K562 (cell line): ENCODE measurements around the gene HMX2. TPM values are rescaled to one million over a fixed set of nuclear protein-coding genes. Genes with fewer than 3 reads are reported as not detected.

ENCODE experiments used
- ATAC-seq: fragments of 200-7000 bp; cut with Tn5 transposase; 3 replicates; pipeline ENCODE4 v1.9.1; 2020; ENCODE audit warnings: moderate library complexity
- BruUV-seq: library from RNA; stranded (reverse); fragments of 400-500 nt; replicated peaks from 2 replicates; lab custom pipeline; 2021; lab: Mats Ljungman, UMichigan
- CTCF ChIA-PET: fragments of 300-600 bp; formaldehyde crosslinking; extraction: SDS; loops from one replicate; lab custom pipeline; 2021; ENCODE audit warnings: low intra/inter-chr PET ratio; lab: Yijun Ruan, JAX
- POLR2A ChIA-PET: fragments of 300-600, 350-650 bp; sonication (Branson Sonifier 250); formaldehyde crosslinking; extraction: SDS; loops from one replicate; lab custom pipeline; 2021; ENCODE audit warnings: antibody characterized with exemption, inconsistent platforms; lab: Yijun Ruan, JAX
- DNase-seq, 4 experiments: peaks; one replicate each; pipeline versions ENCODE4 v3.0.0 to v3.0.0-alpha.2; 2011 to 2018; ENCODE audit warnings: low spot score in 3 of 4, mixed read lengths in 3 of 4; ENCODE audit errors: extremely low read depth in 1 of 4
- FAIRE-seq: peaks from 2 replicates; lab custom pipeline; 2011; peaks lifted over from hg19 to GRCh38; lab: Jason Lieb, UNC
- H2AFZ ChIP-seq: 2 replicates; pipeline ENCODE4 v1.6.0; 2011; ENCODE audit warnings: low read depth, low read length, control low read depth, inconsistent platforms
- H3K27ac ChIP-seq: fragments of 200-600 bp; 3 replicates; pipeline ENCODE4 v1.8.0; 2011; ENCODE audit warnings: low read depth, mild to moderate bottlenecking, control low read depth, inconsistent platforms, low read length, moderate library complexity, mixed read lengths; ENCODE audit errors: extremely low read depth
- H3K27me3 ChIP-seq, 2 experiments: fragments of 300-600 bp in 1 of 2; 2 replicates in 1 of 2; 3 replicates in 1 of 2; pipeline versions ENCODE4 v1.6.0 to v1.8.0; 2011; ENCODE audit warnings: inconsistent platforms in 2 of 2, low read length in 2 of 2, mild to moderate bottlenecking in 1 of 2, mixed read lengths in 1 of 2, moderate library complexity in 1 of 2; ENCODE audit not compliant: control insufficient read depth in 2 of 2, insufficient read depth in 2 of 2
- H3K36me3 ChIP-seq: fragments of 300-600 bp; 3 replicates; pipeline ENCODE4 v1.8.0; 2011; ENCODE audit warnings: mild to moderate bottlenecking, low read length, inconsistent platforms; ENCODE audit not compliant: control insufficient read depth, insufficient read depth
- H3K4me1 ChIP-seq, 2 experiments: fragments of 200-600 bp in 1 of 2; replicated peaks in 1 of 2; 2 replicates in 1 of 2; 3 replicates in 1 of 2; pipeline versions ENCODE4 v1.5.1 to v1.8.0; 2011; ENCODE audit warnings: inconsistent platforms in 2 of 2, low read length in 2 of 2, mild to moderate bottlenecking in 1 of 2, mixed read lengths in 1 of 2, moderate library complexity in 1 of 2; ENCODE audit not compliant: control insufficient read depth in 2 of 2, insufficient read depth in 2 of 2
- H3K4me2 ChIP-seq: 2 replicates; pipeline ENCODE4 v1.6.1; 2011; ENCODE audit warnings: low read length, control low read depth, inconsistent platforms, mixed read lengths; ENCODE audit not compliant: insufficient read depth
- H3K4me3 ChIP-seq: fragments of 200-600 bp; sonication (generic), shearing (Covaris generic); 2 replicates; pipeline ENCODE4 v1.5.1; 2016; ENCODE audit warnings: control low read depth, inconsistent platforms
- H3K79me2 ChIP-seq: fragments of 200-600 bp; 3 replicates; pipeline ENCODE4 v1.8.0; 2011; ENCODE audit warnings: low read length, inconsistent platforms; ENCODE audit not compliant: control insufficient read depth, insufficient read depth
- H3K9ac ChIP-seq, 2 experiments: 2 replicates each; pipeline versions ENCODE4 v1.6.0 to v1.6.1; 2011; ENCODE audit warnings: low read depth in 2 of 2, low read length in 2 of 2, control low read depth in 1 of 2, inconsistent platforms in 1 of 2, mild to moderate bottlenecking in 1 of 2, mixed read lengths in 1 of 2; ENCODE audit not compliant: insufficient read depth in 1 of 2
- H3K9me1 ChIP-seq: one replicate; pipeline ENCODE4 v1.6.0; 2011; ENCODE audit warnings: inconsistent platforms, mild to moderate bottlenecking, low read length, moderate library complexity; ENCODE audit not compliant: control insufficient read depth, insufficient read depth
- H3K9me3 ChIP-seq: replicated peaks from 2 replicates; pipeline ENCODE4 v1.5.1; 2011; ENCODE audit warnings: low read depth, low read length, inconsistent platforms; ENCODE audit not compliant: control insufficient read depth, insufficient read depth
- H4K20me1 ChIP-seq: replicated peaks from 2 replicates; pipeline ENCODE4 v1.6.1; 2011; ENCODE audit warnings: low read length, inconsistent platforms, mixed read lengths; ENCODE audit not compliant: control insufficient read depth, insufficient read depth
- IRF2 ChIP-seq: sonication (generic); formaldehyde crosslinking; IDR thresholded peaks from 2 replicates; pipeline ENCODE4 v1.8.1; 2022; ENCODE audit warnings: mild to moderate bottlenecking, missing genetic modification reagents
- ZBED1 ChIP-seq: IDR thresholded peaks from 2 replicates; pipeline ENCODE4 v1.6.1; 2014
- ZBTB7A ChIP-seq: IDR thresholded peaks from 2 replicates; pipeline ENCODE4 v1.6.1; 2011; ENCODE audit warnings: low read depth, mild to moderate bottlenecking, low read length, moderate library complexity, borderline replicate concordance; ENCODE audit not compliant: control insufficient read depth
- ZNF584 ChIP-seq: fragments of 200-800 bp; sonication (Bioruptor generic); IDR thresholded peaks from 2 replicates; pipeline ENCODE4 v1.6.1; 2016; ENCODE audit warnings: low read depth, mild to moderate bottlenecking, missing genetic modification characterization, missing compliant biosample characterization
- WGBS: fragments of 100-300 bp; shearing (Covaris generic); methylation state at CpG from one replicate; pipeline ENCODE4 v1.1.6; 2016; ENCODE audit warnings: low coverage, mixed read lengths; ENCODE audit not compliant: insufficient coverage; ENCODE audit errors: missing lambda C conversion rate; 5-methylcytosine and 5-hydroxymethylcytosine counted together
- in situ Hi-C: fragments of 300-500 bp; cut with MboI; formaldehyde crosslinking; loops from 4 replicates; pipeline ENCODE4 v1.15.0; 2018; ENCODE audit warnings: inconsistent platforms, mixed read lengths
- intact Hi-C: fragments of 100-400 bp; cut with micrococcal nuclease; formaldehyde crosslinking; loops from 2 replicates; pipeline ENCODE4 v1.14.2; 2022
- polyA plus RNA-seq, 8 experiments: library from polyadenylated mRNA; depleted of rRNA in 4 of 8; stranded (reverse) in 5 of 8; unstranded in 3 of 8; fragments of >200 nt; fragmentation: Nextera tagmentation in 2 of 8; fragmentation: Illumina TruSeq in 1 of 8; extraction: Ambion mirVana in 2 of 8; extraction: Trizol in 1 of 8; gene quantifications; 2 replicates each; pipeline versions ENCODE4 v1.2.1 to v1.2.3, GENCODE V29; 2011 to 2014; ENCODE audit warnings: inconsistent platforms in 1 of 8, missing spikeins in 1 of 8
- total RNA-seq, 7 experiments: library from RNA; depleted of rRNA in 6 of 7; stranded (reverse); fragments of >200 nt in 6 of 7; fragmentation: Illumina TruSeq in 2 of 7; extraction: Trizol in 2 of 7; gene quantifications; 2 replicates each; pipeline versions ENCODE4 v1.2.1 to v1.2.3, GENCODE V29; 2011 to 2021; ENCODE audit warnings: low replicate concordance in 1 of 7
- TF ChIP-seq, protein P1 (sequence below): fragments of 250-450 bp; sonication (Bioruptor Pico); IDR thresholded peaks from 2 replicates; pipeline ENCODE4 v1.4.0; 2020; ENCODE audit warnings: mild to moderate bottlenecking, moderate library complexity

HMX2 gene
- total and polyA plus RNA-seq, 9 of the 15 experiments (the other 6 are each of a cell fraction or from before 2014, with no cell fraction given), result 0.07 to 0.58 (median 0.09) TPM; not detected in 2

DNA sequence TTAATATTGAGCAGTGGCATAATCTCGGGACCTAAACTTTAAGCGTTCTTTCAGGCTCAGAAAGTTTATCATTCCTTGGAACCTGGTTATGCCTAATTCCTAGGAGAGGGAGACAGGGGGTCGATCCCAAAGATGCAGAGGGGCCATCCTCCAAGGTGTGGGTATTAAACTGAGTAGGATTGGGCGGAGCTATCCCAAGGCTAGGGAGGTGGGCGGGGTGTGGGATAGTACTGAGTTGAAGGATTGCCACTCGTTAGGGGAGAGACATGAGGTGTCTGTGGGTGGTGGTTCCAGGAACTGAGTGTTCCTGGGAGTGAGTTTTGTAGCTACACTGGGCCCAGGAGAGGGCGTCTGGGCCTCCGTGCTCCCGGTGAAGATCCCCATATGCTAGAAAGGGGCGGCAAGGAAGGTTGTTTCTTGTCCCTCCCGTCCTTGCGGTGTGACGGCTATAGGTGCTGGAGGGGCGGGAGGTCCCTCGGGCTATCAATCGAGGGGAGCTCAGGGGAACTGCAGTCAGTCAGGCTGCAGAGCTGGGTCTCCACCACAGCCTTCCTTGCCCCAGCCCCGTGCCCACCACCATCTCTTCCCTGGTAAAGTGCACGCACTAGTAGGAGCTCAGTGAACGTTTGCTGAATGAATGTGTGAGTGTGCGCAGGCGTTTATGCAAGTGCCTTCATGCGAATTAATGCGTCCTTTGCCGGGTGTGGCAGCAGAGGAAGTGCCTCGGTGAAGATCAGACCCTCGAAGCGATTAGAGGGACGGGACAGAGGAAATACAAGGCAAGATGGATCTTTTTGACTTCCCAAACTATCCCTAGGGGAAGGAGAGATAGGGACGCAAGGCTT is 3.0 kb upstream of the HMX2 start (continued):
- TF ChIP-seq ZBED1 (no peak), IRF2 (CRISPR knock-in tag) (no peak), ZNF584 (CRISPR knock-in tag) (no peak), ZBTB7A (peak; percentile 16; the same call in 1 of the 2 replicates)

DNA sequence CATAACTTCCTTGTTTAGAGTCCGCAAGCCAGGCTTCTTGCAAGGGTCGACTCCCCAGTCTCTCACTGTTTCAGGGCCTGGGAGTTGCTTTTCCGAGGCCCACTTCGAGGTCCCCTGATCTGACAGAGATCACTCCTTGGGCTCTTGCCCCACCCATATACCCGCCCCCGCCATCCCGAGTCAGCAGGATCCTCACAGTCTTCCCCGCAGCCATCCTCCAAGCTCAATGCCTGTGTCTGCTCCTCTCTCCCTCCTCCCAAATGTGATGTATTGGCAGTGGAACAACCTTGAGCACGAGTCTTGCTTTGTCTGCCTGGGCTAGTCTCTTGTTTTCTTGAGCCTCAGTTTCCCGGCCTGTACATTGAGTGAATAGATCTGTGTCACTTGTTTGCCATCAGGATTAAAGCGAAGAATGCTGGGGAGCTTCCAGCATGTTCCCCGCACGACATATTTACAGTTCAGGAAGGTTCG is 2.4 kb upstream of the HMX2 start:
- Histone ChIP-seq H3K36me3 (peaks cover 13% of the 10 kb centered on the region), H4K20me1 (no peaks in the 10 kb centered on the region), H3K9ac (no peak overlapping the region), H3K27me3 (no peaks in the 10 kb centered on the region), H3K27ac (no peak overlapping the region; the same call in 2 of the 3 replicates), H3K9me3 (no peaks in the 10 kb centered on the region), H3K4me3 (no peak overlapping the region), H2AFZ (peak overlapping the region; percentile 70), H3K9me1 (no peaks in the 10 kb centered on the region), H3K4me1 (peaks cover 9 to 14% of the 10 kb centered on the region in 2 experiments; a peak in 4 of 5 replicates), H3K4me2 (peak overlapping the region; percentile 32; the same call in 1 of the 2 replicates), H3K79me2 (peaks cover 8% of the 10 kb centered on the region)
- TF ChIP-seq, protein P1, sequence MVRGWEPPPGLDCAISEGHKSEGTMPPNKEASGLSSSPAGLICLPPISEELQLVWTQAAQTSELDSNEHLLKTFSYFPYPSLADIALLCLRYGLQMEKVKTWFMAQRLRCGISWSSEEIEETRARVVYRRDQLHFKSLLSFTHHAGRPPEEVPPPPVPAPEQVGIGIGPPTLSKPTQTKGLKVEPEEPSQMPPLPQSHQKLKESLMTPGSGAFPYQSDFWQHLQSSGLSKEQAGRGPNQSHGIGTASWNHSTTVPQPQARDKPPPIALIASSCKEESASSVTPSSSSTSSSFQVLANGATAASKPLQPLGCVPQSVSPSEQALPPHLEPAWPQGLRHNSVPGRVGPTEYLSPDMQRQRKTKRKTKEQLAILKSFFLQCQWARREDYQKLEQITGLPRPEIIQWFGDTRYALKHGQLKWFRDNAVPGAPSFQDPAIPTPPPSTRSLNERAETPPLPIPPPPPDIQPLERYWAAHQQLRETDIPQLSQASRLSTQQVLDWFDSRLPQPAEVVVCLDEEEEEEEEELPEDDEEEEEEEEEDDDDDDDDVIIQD, result no peak
- CTCF ChIA-PET, result no interaction called here
- in situ Hi-C loops (no loop called here), intact Hi-C loops (no loop called here)
- POLR2A ChIA-PET, result interaction anchor here (1.7 kb wide), 1 partner anchor 9 kb away, joined by 8 read pairs; the partner anchor contains the start of gene BUB3
- ATAC-seq (no peak), FAIRE-seq (no peak), DNase-seq (no peak)
- no TSS peak for BruUV-seq
- 73% methylated on average over 10 of the region's 14 CpGs for WGBS
